ENCODE data around the gene GPN3. TPM values are rescaled to one million over a fixed set of nuclear protein-coding genes. Genes with fewer than 3 reads are reported as not detected.
"Not testable (repeated sequence)": the region's sequence is repeated elsewhere in the genome, so short reads cannot be mapped to it uniquely, and the experiment has no call there.

The GPN3 gene
- total RNA-seq: 21.6 TPM

- DNase-seq (ENCODE audit: low spot score in 2 of 2) (peak; percentile 91 to 92), FAIRE-seq (no peak)
These were observed at the start of gene GPN3, which contains the start of gene FAM216A for GRCh38 chr12:110468214-110469048. GPN3 (minus strand) TSS chr12:110468257; CDS start chr12:110468203, 54 bp downstream. FAM216A (plus strand) TSS chr12:110468845; CDS start chr12:110468876, 31 bp downstream.

DNA sequence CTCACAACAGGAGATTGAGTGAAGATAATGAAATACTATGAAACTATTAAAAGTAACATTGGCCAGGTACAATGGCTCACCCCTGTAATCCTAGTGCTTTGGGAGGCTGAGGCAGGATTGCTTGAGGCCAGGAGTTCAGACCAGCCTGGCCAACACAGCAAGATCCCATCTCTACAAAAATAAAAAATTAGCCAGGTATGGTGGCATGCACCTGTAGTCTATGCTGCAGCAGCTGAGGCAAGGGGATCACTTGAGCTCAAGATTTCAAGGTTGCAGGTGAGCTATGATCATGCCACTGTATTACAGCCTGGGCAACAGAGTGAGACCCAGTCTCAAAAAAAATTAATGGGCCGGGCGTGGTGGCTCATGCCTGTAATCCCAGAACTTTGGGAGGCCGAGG, 48.9 kb upstream of the GPN3 start:
- DNase-seq (ENCODE audit: low spot score in 2 of 2) (no peak), FAIRE-seq (no peak)

- no peak for FAIRE-seq
- DNase-seq (ENCODE audit: low spot score in 2 of 2): no peak
These were observed 46.3 kb upstream of the GPN3 start for GRCh38 chr12:110514363-110514762.

DNA sequence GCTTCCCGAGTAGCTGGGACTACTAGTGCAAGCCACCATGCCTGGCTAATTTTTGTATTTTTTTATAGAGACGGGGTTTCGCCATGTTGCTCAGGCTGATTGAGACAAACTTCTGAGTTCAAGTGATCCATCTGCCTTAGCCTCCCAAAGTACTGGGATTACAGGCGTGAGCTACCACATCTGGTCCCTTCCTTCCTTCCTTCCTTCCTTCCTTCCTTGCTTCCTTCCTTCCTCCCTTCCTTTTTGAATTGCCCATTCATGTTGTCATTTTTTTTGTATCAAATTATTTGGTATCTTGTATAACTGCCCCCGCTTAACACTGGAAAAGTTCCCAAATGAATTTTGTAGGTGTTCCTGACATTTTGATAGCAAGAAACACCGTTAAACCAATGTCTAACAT, 45.8 kb upstream of the GPN3 start:
- FAIRE-seq: no peak
- no peak for DNase-seq (ENCODE audit: low spot score in 2 of 2)

GRCh38 chr12:110508071-110508586, 40.1 kb upstream of the GPN3 start:
- no peak for DNase-seq (ENCODE audit: low spot score in 2 of 2)
- no peak for FAIRE-seq

GRCh38 chr12:110505332-110505731, 37.3 kb upstream of the GPN3 start:
- no peak for FAIRE-seq

DNA sequence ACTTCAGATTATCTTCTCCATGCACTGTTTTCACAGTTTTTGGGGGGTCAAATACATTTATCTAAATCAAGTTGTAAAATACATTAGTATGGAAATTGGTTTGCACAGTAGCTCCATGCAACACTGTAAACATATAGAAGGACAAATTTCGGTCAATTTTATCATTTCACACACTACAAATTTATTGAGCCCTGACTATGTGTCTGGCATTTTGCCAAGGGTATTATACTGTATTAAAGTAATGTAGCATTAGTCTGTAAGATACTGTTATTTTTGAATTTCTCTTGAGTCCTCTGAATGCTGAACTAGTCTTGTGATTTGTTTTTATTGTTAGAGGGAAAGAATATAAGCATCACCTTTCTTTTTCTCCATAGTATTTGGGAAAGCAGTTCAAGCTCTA, 35.4 kb upstream of the GPN3 start:
- no peak for DNase-seq (ENCODE audit: low spot score in 2 of 2)
- FAIRE-seq: no peak

More at GRCh38 chr12:110505332-110505731, 37.3 kb upstream of the GPN3 start:
- no peak for DNase-seq (ENCODE audit: low spot score in 2 of 2)

GRCh38 chr12:110501752-110502738, 34.0 kb upstream of the GPN3 start, which contains the start of the genes RAD9B and VPS29:
RAD9B (plus strand) TSS chr12:110502331; CDS start chr12:110502338, 7 bp downstream.
VPS29 (minus strand) TSS chr12:110502111; CDS start chr12:110502051, 60 bp downstream.
- FAIRE-seq: no peak
- peak; percentile 78 to 86 for DNase-seq (ENCODE audit: low spot score in 2 of 2)

GRCh38 chr12:110501399-110501751, 33.3 kb upstream of the GPN3 start:
- DNase-seq (ENCODE audit: low spot score in 2 of 2): no peak
- FAIRE-seq: no peak

DNA sequence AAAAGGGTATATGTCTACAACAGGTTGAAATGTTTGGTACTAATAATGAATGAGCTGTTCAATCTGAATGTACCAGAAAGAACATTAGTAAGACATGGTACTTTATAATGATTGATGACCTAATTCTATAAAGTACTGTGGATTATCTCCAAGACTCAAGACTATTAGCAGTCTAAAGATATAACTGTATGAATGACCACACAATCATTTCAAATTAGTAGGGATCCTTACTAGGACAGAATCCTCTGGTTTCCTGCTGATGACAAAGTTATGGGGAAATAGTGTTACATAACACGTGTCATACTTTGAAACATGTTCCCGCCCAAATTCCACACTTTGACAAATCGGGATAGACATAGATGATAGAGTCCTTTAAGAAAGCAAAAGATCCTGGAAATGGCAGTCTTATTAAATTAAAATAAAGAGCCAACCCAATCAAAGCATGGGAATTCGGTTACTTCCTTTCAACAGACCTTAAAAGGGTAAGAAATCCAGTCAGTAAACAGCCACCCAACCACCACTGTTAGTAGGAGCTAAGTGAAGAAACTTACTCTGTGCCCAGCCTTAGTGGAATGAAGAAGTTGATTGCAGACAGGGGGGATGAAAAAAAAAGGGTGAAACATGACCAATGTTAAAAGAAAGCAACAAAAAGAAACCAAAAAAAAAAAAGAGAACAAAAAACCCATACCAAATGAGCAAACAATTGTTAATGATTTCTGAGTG, 31.1 kb upstream of the GPN3 start:
- DNase-seq (ENCODE audit: low spot score in 2 of 2): peak in 1 of 2 donors; percentile 15
- FAIRE-seq: no peak

DNA sequence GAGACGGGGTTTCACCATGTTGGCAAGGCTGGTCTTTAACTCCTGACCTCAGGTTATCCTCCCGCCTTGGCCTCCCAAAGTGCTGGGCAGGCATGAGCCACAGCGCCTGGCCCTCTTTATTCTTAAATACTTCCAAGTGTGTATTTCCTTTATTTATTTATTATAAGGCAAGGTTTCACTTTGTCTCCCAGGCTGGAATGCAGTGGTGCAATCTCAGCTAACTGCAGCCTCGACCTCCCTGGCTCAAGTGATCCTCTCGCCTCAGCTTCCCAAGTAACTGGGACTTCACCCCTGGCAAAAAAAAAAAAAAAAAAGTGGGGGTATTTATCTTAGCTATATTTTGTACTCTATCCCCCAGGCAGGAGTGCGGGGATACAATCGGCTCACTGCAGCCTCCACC, 7.4 kb upstream of the GPN3 start:
- FAIRE-seq: no peak
- DNase-seq (ENCODE audit: low spot score in 2 of 2): no peak

- FAIRE-seq: no peak
- DNase-seq (ENCODE audit: low spot score in 2 of 2): no peak
These were observed 227 bp downstream of the GPN3 start for GRCh38 chr12:110467847-110468213.

GRCh38 chr12:110466791-110467190, 1.3 kb downstream of the GPN3 start:
- FAIRE-seq (no peak), DNase-seq (ENCODE audit: low spot score in 2 of 2) (no peak)

DNA sequence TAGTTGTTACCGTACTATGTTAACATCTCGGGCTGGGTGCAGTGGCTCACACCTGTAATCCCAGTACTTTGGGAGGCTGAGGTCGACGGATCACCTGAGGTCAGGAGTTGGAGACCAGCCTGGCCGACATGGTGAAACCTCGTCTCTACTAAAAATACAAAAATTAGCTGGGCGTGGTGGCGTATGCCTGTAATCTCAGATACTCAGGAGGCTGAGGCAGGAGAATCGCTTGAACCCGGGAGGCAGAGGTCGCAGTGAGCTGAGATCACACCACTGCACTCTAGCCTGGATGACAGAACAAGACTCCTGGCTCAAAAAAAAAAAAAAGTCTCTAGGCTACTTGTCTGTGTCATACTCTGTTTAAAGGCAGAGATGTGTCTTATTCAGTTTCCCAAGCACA, 2.3 kb downstream of the GPN3 start:
- not testable (repeated sequence) for DNase-seq (ENCODE audit: low spot score in 2 of 2); FAIRE-seq

- DNase-seq (ENCODE audit: low spot score in 2 of 2) (no peak), FAIRE-seq (no peak)
These were observed 3.0 kb downstream of the GPN3 start for GRCh38 chr12:110465024-110465423.

GRCh38 chr12:110461189-110461588, 6.9 kb downstream of the GPN3 start:
- not testable (repeated sequence) for FAIRE-seq

DNA sequence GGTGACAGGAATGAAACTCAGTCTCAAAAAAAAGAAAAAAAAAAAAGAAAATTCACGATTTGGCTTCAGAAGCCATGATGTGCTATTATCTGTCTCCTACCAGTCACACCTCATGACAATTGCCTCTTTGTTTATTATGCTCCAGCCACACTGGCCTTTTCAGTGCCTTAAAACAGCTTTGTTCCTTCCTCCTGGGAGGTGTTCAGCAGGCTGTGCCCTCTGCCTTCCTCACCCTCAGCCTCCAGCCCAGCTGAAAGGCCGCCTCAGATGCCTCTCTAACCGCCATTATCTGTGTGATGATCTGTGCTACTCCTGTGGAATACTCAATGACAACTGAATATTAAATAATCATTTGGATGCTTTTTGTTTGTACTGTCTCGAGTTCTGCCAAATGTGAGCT, 9.3 kb downstream of the GPN3 start:
- DNase-seq (ENCODE audit: low spot score in 2 of 2): no peak
- FAIRE-seq: no peak

More at GRCh38 chr12:110461189-110461588, 6.9 kb downstream of the GPN3 start:
- not testable (repeated sequence) for DNase-seq (ENCODE audit: low spot score in 2 of 2)

DNA sequence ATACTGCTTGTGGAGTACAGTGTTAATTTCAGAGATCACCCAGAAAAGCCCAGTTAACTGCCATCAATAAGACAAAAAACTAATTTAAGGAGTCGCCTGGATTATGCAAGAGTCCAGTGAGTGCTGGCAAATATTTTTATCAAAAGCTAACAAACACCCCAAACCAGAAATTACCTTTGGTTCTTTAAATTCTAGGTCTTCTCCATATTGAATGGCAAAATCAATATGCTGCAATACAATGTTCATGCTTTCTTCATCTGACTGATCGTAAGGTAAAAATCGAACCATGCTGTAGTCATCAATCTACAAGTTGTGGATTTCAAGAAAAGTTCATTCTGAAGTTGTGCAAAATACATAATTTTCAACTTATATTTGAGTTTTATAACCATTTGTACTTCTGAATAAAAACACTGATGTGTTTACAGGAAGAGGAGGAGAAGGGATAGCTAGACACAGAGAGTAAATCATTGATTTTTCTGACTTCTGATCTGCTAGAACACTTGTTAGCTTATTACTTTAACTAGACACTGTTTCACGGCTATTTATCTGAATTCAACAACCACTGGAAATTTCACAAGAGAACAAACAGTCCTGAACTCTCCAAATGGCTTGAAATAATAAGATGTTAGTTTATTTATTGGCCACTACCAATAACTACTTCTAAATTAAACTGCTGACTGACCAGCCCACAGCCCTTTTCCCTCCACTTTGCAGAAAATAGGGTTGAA, 14.3 kb downstream of the GPN3 start:
- DNase-seq (ENCODE audit: low spot score in 2 of 2) (no peak), FAIRE-seq (no peak)

DNA sequence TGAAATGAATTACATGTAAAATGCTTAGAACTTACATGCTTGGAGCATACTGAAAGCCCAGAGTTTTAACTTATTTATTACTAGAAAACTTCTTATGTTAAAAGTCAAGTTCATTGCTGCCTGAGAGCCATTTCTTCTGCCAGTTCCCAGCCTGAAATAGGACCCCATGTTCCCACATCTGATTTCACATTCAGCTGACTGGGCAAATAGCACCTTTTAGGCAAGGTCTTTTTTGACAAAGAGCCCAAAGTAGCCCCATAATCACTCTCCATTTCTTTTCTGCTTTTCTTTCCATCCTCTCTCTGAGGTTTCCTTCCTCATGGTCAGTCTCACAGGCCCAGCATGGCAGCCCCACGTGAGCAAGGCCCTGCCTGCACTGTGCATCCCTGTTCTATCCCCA, 16.8 kb downstream of the GPN3 start:
- DNase-seq (ENCODE audit: low spot score in 2 of 2) (no peak), FAIRE-seq (no peak)

All from frontal cortex (tissue), 4 donors.